CD8-positive, alpha-beta memory T cell (primary cell): ENCODE data around the gene MROH2B. TPM values are rescaled to one million over a fixed set of nuclear protein-coding genes. Genes with fewer than 3 reads are reported as not detected.

Experiments used
- CTCF ChIA-PET: fragments of 350-600 bp; sonication (Branson Sonifier 250); formaldehyde crosslinking; loops from one replicate; lab custom pipeline; 2021; ENCODE audit warnings: antibody characterized with exemption; lab: Charles Lee
- POLR2A ChIA-PET: fragments of 350-600 bp; sonication (Branson Sonifier 250); formaldehyde crosslinking; loops from one replicate; lab custom pipeline; 2021; ENCODE audit warnings: antibody characterized with exemption; lab: Charles Lee
- DNase-seq, 5 donors: peaks; one replicate each; pipeline versions ENCODE4 v3.0.0 to v3.0.0-alpha.2; 2020 to 2022; ENCODE audit warnings: mixed read lengths in 1 of 5
- H3K27ac ChIP-seq: one replicate; pipeline ENCODE4 v1.7.0; 2013; ENCODE audit warnings: low read depth, mild to moderate bottlenecking, low read length, moderate library complexity
- H3K27me3 ChIP-seq: 2 replicates; pipeline ENCODE4 v1.7.0; 2013; ENCODE audit warnings: low read length, mild to moderate bottlenecking; ENCODE audit not compliant: insufficient read depth, poor library complexity, severe bottlenecking
- H3K36me3 ChIP-seq: 2 replicates; pipeline ENCODE4 v1.7.0; 2013; ENCODE audit warnings: mild to moderate bottlenecking, low read length, moderate library complexity; ENCODE audit not compliant: insufficient read depth
- H3K4me1 ChIP-seq: 2 replicates; pipeline ENCODE4 v1.7.0; 2013; ENCODE audit warnings: mild to moderate bottlenecking, low read length, moderate library complexity; ENCODE audit not compliant: insufficient read depth
- H3K4me3 ChIP-seq: 2 replicates; pipeline ENCODE4 v1.7.0; 2013; ENCODE audit warnings: mild to moderate bottlenecking, low read length
- H3K9me3 ChIP-seq: 2 replicates; pipeline ENCODE4 v1.7.0; 2013; ENCODE audit warnings: mild to moderate bottlenecking, low read length
- H3K27ac Mint-ChIP-seq, 8 donors: one replicate each; pipeline ENCODE4 v1.8.0; 2020 to 2021; ENCODE audit warnings: mixed read lengths in 8 of 8, mild to moderate bottlenecking in 6 of 8, inconsistent platforms in 3 of 8, moderate library complexity in 3 of 8
- H3K27me3 Mint-ChIP-seq, 2 donors: one replicate each; pipeline ENCODE4 v1.8.0; 2020 to 2021; ENCODE audit warnings: mixed read lengths in 2 of 2, mild to moderate bottlenecking in 1 of 2, moderate library complexity in 1 of 2
- H3K36me3 Mint-ChIP-seq, 3 donors: one replicate each; pipeline ENCODE4 v1.8.0; 2020 to 2021; ENCODE audit warnings: mixed read lengths in 3 of 3, inconsistent platforms in 1 of 3, mild to moderate bottlenecking in 1 of 3
- H3K4me1 Mint-ChIP-seq, 3 donors: one replicate each; pipeline ENCODE4 v1.8.0; 2020 to 2021; ENCODE audit warnings: mixed read lengths in 3 of 3, inconsistent platforms in 1 of 3, mild to moderate bottlenecking in 1 of 3
- H3K4me3 Mint-ChIP-seq, 7 donors: one replicate each; pipeline ENCODE4 v1.8.0; 2020 to 2021; ENCODE audit warnings: mixed read lengths in 7 of 7, mild to moderate bottlenecking in 6 of 7, moderate library complexity in 4 of 7, inconsistent platforms in 2 of 7
- H3K9me3 Mint-ChIP-seq, 5 donors: one replicate each; pipeline ENCODE4 v1.8.0; 2020 to 2022; ENCODE audit warnings: mixed read lengths in 5 of 5, mild to moderate bottlenecking in 3 of 5, moderate library complexity in 2 of 5, inconsistent platforms in 1 of 5
- polyA plus RNA-seq: library from polyadenylated mRNA; unstranded; fragments of 300-500 nt; fragmentation: Illumina TruSeq; gene quantifications from one replicate; pipeline ENCODE4 v1.2.3, GENCODE V29; 2021
- total RNA-seq, 2 experiments: library from RNA; stranded (reverse); gene quantifications; one replicate each; pipeline ENCODE4 v1.2.3, GENCODE V29; 2021

The MROH2B gene
- total and polyA plus RNA-seq, 3 experiments from 2014 or later: not detected

DNA sequence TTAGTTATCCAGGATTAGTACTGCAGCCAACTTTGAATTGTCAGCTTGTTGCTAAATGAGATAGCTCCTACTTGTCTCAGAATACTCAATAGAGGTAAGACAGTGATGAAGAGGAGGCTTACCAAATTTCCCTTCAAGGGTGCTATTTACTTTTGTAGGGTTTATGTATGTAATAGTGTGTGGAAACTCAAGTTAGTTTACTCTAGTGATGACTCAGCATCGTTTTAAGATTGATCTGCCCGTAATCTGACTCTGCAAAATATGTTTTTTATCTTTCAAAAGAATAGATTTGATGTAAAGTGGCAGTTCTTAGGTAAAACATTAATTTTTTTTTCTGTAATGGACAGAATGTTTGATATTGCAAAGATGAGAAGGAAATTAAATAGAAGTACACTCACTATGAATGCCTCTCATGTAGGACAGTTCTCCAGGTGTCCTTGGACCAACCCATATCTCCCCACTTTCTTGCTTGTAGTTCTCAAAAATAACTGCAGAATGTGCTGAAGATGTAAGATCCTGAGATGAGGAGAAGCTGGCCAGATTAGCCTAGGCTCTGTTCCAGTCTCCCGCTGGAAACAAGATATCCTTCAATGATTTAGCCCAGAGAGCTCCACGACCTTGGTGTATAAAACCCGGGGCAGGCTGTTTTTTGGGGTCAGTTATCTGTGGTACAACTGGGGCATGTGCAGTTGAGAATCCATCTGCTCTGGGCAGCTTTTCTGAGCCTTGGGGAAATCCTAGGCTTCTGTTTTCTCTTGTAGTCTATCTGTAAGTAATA lies 24.4 kb upstream of the MROH2B start:
- Histone ChIP-seq H3K36me3 (no peaks in the 10 kb centered on the region), H3K27me3 (no peaks in the 10 kb centered on the region), H3K4me1 (no peaks in the 10 kb centered on the region), H3K9me3 (no peaks in the 10 kb centered on the region), H3K27ac (no peak overlapping the region), H3K4me3 (no peak overlapping the region)
- Mint-ChIP-seq H3K4me1 (no peaks in the 10 kb centered on the region), H3K9me3 (peaks cover 0 to 6% (median 4%) of the 10 kb centered on the region in 5 donors), H3K36me3 (no peaks in the 10 kb centered on the region), H3K27ac (no peak overlapping the region), H3K4me3 (no peak overlapping the region), H3K27me3 (no peaks in the 10 kb centered on the region)
- no peak for DNase-seq
- POLR2A ChIA-PET: no interaction called here
- CTCF ChIA-PET: no interaction called here

DNA sequence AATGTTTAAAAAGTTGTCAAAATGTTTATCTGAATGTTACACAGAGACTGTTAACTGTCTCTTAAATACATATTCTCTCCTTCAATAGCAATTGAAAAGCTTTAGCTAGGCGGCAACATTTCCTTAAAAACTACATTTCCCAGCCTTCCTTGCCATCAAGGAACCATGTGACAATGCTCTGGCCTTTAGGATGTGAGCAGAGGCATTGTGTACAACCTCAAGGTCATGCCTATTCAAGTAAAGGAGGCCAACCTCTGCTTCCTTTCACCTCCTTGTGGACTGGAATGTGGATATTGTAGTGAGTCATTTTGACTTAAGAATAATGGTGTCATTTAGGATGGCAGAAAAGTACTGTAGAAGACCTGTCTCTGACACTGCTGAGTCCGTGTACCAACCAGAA lies 23.7 kb upstream of the MROH2B start:
- DNase-seq: no peak
- H3K4me3 ChIP-seq: no peak overlapping the region
- Mint-ChIP-seq H3K4me1 (no peaks in the 10 kb centered on the region), H3K36me3 (no peaks in the 10 kb centered on the region), H3K27ac (no peak overlapping the region), H3K9me3 (peaks cover 0 to 6% (median 4%) of the 10 kb centered on the region in 5 donors), H3K27me3 (no peaks in the 10 kb centered on the region), H3K4me3 (no peak overlapping the region)
- POLR2A ChIA-PET: no interaction called here
- no peak overlapping the region for H3K27ac ChIP-seq
- H3K9me3 ChIP-seq: no peaks in the 10 kb centered on the region
- no peaks in the 10 kb centered on the region for H3K36me3 ChIP-seq
- CTCF ChIA-PET: no interaction called here
- no peaks in the 10 kb centered on the region for H3K4me1 ChIP-seq
- H3K27me3 ChIP-seq: no peaks in the 10 kb centered on the region

DNA sequence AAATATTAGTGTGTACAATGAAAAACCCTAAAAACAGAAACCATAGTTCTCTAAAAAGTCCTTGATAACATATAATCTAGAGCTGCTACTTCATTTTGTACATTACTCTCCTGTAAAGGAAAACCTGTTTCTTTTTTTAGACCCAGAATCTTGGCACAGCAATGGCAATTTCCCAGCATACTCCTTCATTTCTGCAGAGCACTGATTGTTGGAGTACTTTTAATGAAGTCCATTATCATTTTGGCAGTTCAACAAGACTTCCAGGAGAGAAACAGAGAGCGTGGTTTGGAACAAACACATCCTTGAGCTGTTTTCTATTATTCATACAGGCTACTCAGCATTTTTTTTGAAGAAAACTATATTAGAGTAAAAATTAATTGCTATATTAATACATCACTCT lies 22.7 kb upstream of the MROH2B start:
- Mint-ChIP-seq H3K4me3 (no peak overlapping the region), H3K36me3 (no peaks in the 10 kb centered on the region), H3K27ac (no peak overlapping the region), H3K27me3 (no peaks in the 10 kb centered on the region), H3K9me3 (peaks cover 0 to 6% (median 4%) of the 10 kb centered on the region in 5 donors), H3K4me1 (no peaks in the 10 kb centered on the region)
- Histone ChIP-seq H3K36me3 (no peaks in the 10 kb centered on the region), H3K4me3 (no peak overlapping the region), H3K4me1 (no peaks in the 10 kb centered on the region), H3K27me3 (no peaks in the 10 kb centered on the region), H3K27ac (no peak overlapping the region), H3K9me3 (no peaks in the 10 kb centered on the region)
- CTCF ChIA-PET: no interaction called here
- POLR2A ChIA-PET: no interaction called here
- no peak for DNase-seq

DNA sequence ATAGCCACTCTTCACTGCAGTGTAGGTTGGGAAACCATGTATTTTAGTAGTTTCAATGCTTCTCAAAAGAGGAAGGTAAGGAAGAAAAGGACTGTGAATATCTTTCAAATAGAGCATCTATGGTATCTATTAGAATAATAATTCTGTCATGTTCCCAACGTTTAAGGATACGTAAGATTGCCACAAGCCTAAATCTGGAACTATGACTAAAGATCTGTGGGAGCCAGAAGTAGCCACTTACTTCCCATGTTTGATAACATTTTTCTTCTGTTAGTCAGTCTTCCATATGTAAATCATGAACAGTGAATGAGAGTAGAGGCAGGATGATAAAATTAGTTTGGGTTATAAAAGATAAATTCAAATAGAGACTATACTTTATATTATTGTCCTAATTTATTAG lies 16.3 kb upstream of the MROH2B start:
- H3K4me1 Mint-ChIP-seq: no peaks in the 10 kb centered on the region
- peaks cover 0 to 9% (median 3%) of the 10 kb centered on the region in 5 donors for H3K9me3 Mint-ChIP-seq

DNA sequence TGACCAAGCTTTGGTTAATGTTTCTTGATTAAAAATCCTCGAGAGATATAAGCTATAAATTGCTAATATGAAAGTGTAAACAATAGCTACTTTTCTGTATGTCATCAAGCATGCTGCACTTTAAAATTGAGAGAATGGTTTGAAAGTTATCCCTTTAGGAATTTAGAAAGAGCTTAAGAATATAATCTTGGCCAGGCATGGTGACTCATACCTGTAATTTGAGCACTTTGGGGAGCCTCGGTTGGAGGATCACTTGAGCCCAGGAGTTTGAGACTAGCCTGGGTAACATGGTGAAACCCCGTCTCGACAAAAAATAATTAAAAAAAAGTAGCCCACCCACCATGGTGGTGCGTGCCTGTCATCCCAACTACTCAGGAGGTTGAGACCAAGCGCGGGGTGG lies 12.2 kb upstream of the MROH2B start:
- CTCF ChIA-PET: no interaction called here
- H3K36me3 Mint-ChIP-seq: no peaks in the 10 kb centered on the region
- no peaks in the 10 kb centered on the region for H3K27me3 ChIP-seq
- no peak overlapping the region for H3K27ac ChIP-seq
- H3K9me3 ChIP-seq: no peaks in the 10 kb centered on the region
- H3K27ac Mint-ChIP-seq: no peak overlapping the region
- no peak overlapping the region for H3K4me3 Mint-ChIP-seq
- peaks cover 0 to 7% of the 10 kb centered on the region in 2 donors for H3K27me3 Mint-ChIP-seq
- H3K4me1 Mint-ChIP-seq: no peaks in the 10 kb centered on the region
- no peaks in the 10 kb centered on the region for H3K36me3 ChIP-seq
- H3K4me3 ChIP-seq: no peak overlapping the region
- no peaks in the 10 kb centered on the region for H3K4me1 ChIP-seq
- POLR2A ChIA-PET: no interaction called here
- H3K9me3 Mint-ChIP-seq: peaks cover 0 to 5% (median 0%) of the 10 kb centered on the region in 5 donors
- DNase-seq: no peak

More for the DNA sequence above, 16.3 kb upstream of the MROH2B start:
- no peak for DNase-seq
- H3K4me3 ChIP-seq: no peak overlapping the region
- peaks cover 0 to 3% of the 10 kb centered on the region in 2 donors for H3K27me3 Mint-ChIP-seq
- no peak overlapping the region for H3K27ac Mint-ChIP-seq
- H3K4me1 ChIP-seq: no peaks in the 10 kb centered on the region
- no peaks in the 10 kb centered on the region for H3K27me3 ChIP-seq
- CTCF ChIA-PET: no interaction called here
- no peak overlapping the region for H3K4me3 Mint-ChIP-seq
- POLR2A ChIA-PET: no interaction called here
- no peaks in the 10 kb centered on the region for H3K9me3 ChIP-seq
- no peaks in the 10 kb centered on the region for H3K36me3 Mint-ChIP-seq
- H3K27ac ChIP-seq: no peak overlapping the region
- no peaks in the 10 kb centered on the region for H3K36me3 ChIP-seq

DNA sequence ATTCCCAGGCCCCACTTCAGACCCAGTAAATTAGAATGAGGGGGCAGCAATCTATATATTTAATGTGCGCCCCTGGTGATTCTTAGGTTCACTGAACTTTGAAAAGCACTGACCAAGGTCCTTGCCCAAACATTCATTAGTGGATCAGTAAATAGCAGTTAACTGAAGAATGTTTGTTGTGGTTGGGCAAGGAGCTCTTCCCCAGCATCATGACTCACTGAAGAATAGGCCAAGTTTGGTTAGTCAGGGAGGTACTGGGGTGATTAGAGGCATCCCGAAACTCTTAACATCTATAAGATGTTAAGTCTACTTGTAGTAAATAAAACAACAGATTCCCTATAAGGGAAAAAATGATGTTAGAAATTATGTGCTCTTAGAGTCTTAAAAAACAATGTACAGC lies 833 bp upstream of the MROH2B start:
- Histone ChIP-seq H3K4me3 (no peak overlapping the region), H3K36me3 (no peaks in the 10 kb centered on the region), H3K4me1 (no peaks in the 10 kb centered on the region), H3K27me3 (no peaks in the 10 kb centered on the region), H3K27ac (no peak overlapping the region), H3K9me3 (no peaks in the 10 kb centered on the region)
- Mint-ChIP-seq H3K4me1 (no peaks in the 10 kb centered on the region), H3K27ac (no peak overlapping the region), H3K9me3 (peaks cover 0 to 4% (median 2%) of the 10 kb centered on the region in 5 donors), H3K36me3 (no peaks in the 10 kb centered on the region), H3K27me3 (no peaks in the 10 kb centered on the region), H3K4me3 (no peak overlapping the region)
- no peak for DNase-seq
- ChIA-PET CTCF (no interaction called here), POLR2A (no interaction called here)

DNA sequence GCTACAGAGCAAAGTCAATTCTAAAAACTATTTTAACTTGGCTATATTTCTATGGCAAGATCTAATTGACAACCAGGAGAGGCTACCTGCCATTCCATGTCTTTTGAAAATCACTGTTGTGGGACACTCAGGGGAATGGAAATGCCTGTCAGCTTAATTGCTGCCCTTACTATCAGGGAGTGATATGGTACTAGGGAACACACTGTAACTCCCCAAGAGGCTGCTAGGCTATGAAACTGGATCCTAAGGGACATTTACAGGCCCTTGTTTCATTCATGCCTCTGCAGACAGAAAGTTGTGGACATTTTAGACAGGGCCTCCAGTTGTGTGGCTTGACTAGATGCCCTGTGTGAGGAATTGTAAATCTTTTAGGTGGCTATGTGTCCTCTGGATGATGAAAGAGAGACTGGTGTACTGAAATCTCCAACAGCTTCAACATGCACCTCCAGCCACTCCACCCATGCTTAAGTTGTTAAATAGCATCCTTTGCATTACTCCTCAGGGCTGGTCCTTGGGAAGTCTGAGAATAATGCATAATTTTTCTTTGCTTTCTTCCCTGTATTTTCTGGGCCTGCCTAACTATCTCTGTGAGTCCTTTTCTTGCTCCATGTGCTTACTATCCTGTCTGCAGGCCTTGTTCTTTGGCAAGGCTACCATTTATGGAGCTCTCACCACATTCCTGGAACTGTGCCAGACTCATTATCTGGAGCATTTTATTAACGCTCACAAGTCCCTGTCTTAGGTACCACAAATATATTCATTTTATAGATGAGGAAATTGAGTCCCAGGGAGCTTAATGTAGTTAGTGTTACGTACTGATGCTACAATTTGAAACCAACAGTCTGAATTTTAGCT lies 3.2 kb downstream of the MROH2B start:
- no peaks in the 10 kb centered on the region for H3K9me3 Mint-ChIP-seq
- Histone ChIP-seq H3K4me3 (no peak overlapping the region), H3K27me3 (no peaks in the 10 kb centered on the region), H3K36me3 (no peaks in the 10 kb centered on the region), H3K4me1 (no peaks in the 10 kb centered on the region), H3K9me3 (no peaks in the 10 kb centered on the region), H3K27ac (no peak overlapping the region)
- DNase-seq: no peak
- H3K4me1 Mint-ChIP-seq: peaks cover 0 to 12% (median 6%) of the 10 kb centered on the region in 3 donors
- H3K27me3 Mint-ChIP-seq: no peaks in the 10 kb centered on the region
- CTCF ChIA-PET: no interaction called here
- no peak overlapping the region for H3K27ac Mint-ChIP-seq
- H3K4me3 Mint-ChIP-seq: no peak overlapping the region
- H3K36me3 Mint-ChIP-seq: no peaks in the 10 kb centered on the region
- POLR2A ChIA-PET: no interaction called here

DNA sequence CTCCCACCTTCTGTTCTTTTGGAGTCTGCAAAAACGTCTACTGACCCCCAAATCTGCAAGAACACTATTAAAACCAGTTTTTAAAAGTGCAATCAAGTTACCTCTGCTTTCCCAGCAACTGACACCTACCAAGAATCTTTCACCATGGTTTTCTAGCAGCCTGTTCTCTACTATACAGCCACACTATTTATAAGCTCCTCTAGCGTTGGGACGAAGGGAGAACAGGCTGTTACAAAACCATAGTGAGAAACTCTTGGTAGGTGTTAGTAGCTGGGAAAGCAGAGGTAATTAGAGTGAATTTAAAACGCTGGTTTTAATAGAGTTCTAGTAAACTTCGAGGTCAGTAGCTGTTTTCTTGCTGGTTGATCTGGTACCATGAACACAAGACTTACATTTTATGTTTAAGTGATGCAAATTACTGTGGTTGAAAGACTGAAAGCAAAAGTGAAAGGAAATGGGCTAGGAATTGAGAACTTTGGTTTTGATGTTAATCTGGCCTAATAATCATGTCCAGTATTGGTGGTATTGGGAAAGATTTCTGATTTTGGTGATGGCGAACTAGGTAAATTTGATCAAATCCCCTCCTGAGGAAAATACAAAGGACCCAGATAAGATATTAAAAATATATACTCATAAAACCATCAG lies 5.3 kb downstream of the MROH2B start:
- Mint-ChIP-seq H3K4me3 (peak overlapping the region in 4 of 7 donors; percentile 29 to 60 (median 51)), H3K36me3 (no peaks in the 10 kb centered on the region), H3K9me3 (no peaks in the 10 kb centered on the region), H3K4me1 (peaks cover 0 to 12% (median 6%) of the 10 kb centered on the region in 3 donors), H3K27ac (no peak overlapping the region), H3K27me3 (no peaks in the 10 kb centered on the region)
- CTCF ChIA-PET: no interaction called here
- no peak for DNase-seq
- H3K4me1 ChIP-seq: no peaks in the 10 kb centered on the region
- POLR2A ChIA-PET: no interaction called here
- H3K36me3 ChIP-seq: no peaks in the 10 kb centered on the region
- H3K27ac ChIP-seq: no peak overlapping the region
- no peaks in the 10 kb centered on the region for H3K27me3 ChIP-seq
- H3K9me3 ChIP-seq: no peaks in the 10 kb centered on the region
- H3K4me3 ChIP-seq: no peak overlapping the region
